GM12878 (cell line): ENCODE data around the gene CDH20. TPM values are rescaled to one million over a fixed set of nuclear protein-coding genes. Genes with fewer than 3 reads are reported as not detected.

Source experiments
- ATAC-seq: fragments of 200-7000 bp; cut with Tn5 transposase; 3 replicates; pipeline ENCODE4 v1.9.1; 2020; ENCODE audit warnings: mild to moderate bottlenecking, moderate library complexity
- BruUV-seq: library from RNA; stranded (reverse); fragments of 400-500 nt; replicated peaks from 2 replicates; lab custom pipeline; 2021; lab: Mats Ljungman, UMichigan
- CTCF ChIA-PET: fragments of 300-600 bp; sonication (Branson Sonifier 250); formaldehyde crosslinking; extraction: SDS; loops from one replicate; lab custom pipeline; 2021; ENCODE audit warnings: inconsistent platforms; lab: Yijun Ruan, JAX
- POLR2A ChIA-PET: fragments of 350-600 bp; formaldehyde crosslinking; extraction: SDS; loops from one replicate; lab custom pipeline; 2021; ENCODE audit warnings: inconsistent platforms; lab: Charles Lee
- RAD21 ChIA-PET: fragments of 300-600 bp; sonication (Branson Sonifier 250); formaldehyde crosslinking; loops from one replicate; lab custom pipeline; 2023; ENCODE audit warnings: antibody characterized with exemption; ENCODE audit not compliant: unreplicated experiment; lab: Charles Lee
- SMC1A ChIA-PET: fragments of 300-600 bp; sonication (Branson Sonifier 250); formaldehyde crosslinking; loops from one replicate; lab custom pipeline; 2023; ENCODE audit not compliant: unreplicated experiment, uncharacterized antibody; lab: Charles Lee
- DNase-seq: peaks from one replicate; pipeline ENCODE4 v3.0.0-alpha.2; 2011; ENCODE audit warnings: low read depth, low spot score
- FAIRE-seq: peaks from 3 replicates; lab custom pipeline; 2011; peaks lifted over from hg19 to GRCh38; lab: Jason Lieb, UNC
- H2AFZ ChIP-seq: 2 replicates; pipeline ENCODE4 v1.6.0; 2011; ENCODE audit warnings: low read depth, low read length, control low read depth; ENCODE audit not compliant: control insufficient read depth
- H3K27ac ChIP-seq: 2 replicates; pipeline ENCODE4 v1.5.1; 2011; ENCODE audit warnings: control low read depth; ENCODE audit not compliant: control insufficient read depth, insufficient read depth
- H3K27me3 ChIP-seq, 2 experiments: replicated peaks in 1 of 2; 2 replicates each; pipeline versions ENCODE4 v1.6.0 to v1.6.1; 2011; ENCODE audit warnings: low read length in 1 of 2; ENCODE audit not compliant: control insufficient read depth in 2 of 2, insufficient read depth in 2 of 2
- H3K36me3 ChIP-seq, 2 experiments: 2 replicates each; pipeline ENCODE4 v1.5.1; 2011; ENCODE audit warnings: low read length in 1 of 2; ENCODE audit not compliant: control insufficient read depth in 2 of 2, insufficient read depth in 2 of 2
- H3K4me1 ChIP-seq: 2 replicates; pipeline ENCODE4 v1.6.1; 2011; ENCODE audit warnings: mild to moderate bottlenecking, low read length, moderate library complexity, mixed read lengths; ENCODE audit not compliant: control insufficient read depth, insufficient read depth
- H3K4me2 ChIP-seq: 2 replicates; pipeline ENCODE4 v1.6.0; 2011; ENCODE audit warnings: control low read depth; ENCODE audit not compliant: control insufficient read depth, insufficient read depth
- H3K4me3 ChIP-seq: fragments of 200-600 bp; sonication (generic); 2 replicates; pipeline ENCODE4 v1.5.1; 2016
- H3K79me2 ChIP-seq: 2 replicates; pipeline ENCODE4 v1.6.0; 2011; ENCODE audit warnings: low read length; ENCODE audit not compliant: control insufficient read depth, insufficient read depth
- H3K9ac ChIP-seq: 2 replicates; pipeline ENCODE4 v1.8.0; 2011; ENCODE audit warnings: low read length, control low read depth, mixed read lengths; ENCODE audit not compliant: control insufficient read depth, insufficient read depth
- H3K9me3 ChIP-seq: replicated peaks from 3 replicates; pipeline ENCODE4 v1.5.1; 2011; ENCODE audit warnings: mild to moderate bottlenecking, low read length; ENCODE audit not compliant: control insufficient read depth, insufficient read depth
- H4K20me1 ChIP-seq: 2 replicates; pipeline ENCODE4 v1.6.0; 2011; ENCODE audit not compliant: control insufficient read depth, insufficient read depth
- CBX5 ChIP-seq: sonication (generic); IDR thresholded peaks from 2 replicates; pipeline ENCODE4 v1.6.1; 2016; ENCODE audit warnings: low read depth, moderate library complexity, mild to moderate bottlenecking, inconsistent platforms
- CTCF ChIP-seq, 3 experiments: IDR thresholded peaks in 2 of 3; conservative IDR thresholded peaks in 1 of 3; 2 replicates each; pipeline ENCODE4 v1.5.1; 2011; ENCODE audit warnings: low read depth in 3 of 3, low read length in 3 of 3, mild to moderate bottlenecking in 3 of 3, control low read depth in 2 of 3, moderate library complexity in 2 of 3, inconsistent platforms in 1 of 3, mixed read lengths in 1 of 3; ENCODE audit not compliant: control insufficient read depth in 2 of 3, insufficient read depth in 1 of 3; ENCODE audit errors: extremely low read depth in 1 of 3
- EP300 ChIP-seq, 2 experiments: fragments of 150-350 bp in 1 of 2; IDR thresholded peaks; 2 replicates each; pipeline ENCODE4 v1.6.1; 2011 to 2012; ENCODE audit warnings: low read depth in 2 of 2, low read length in 2 of 2, borderline replicate concordance in 1 of 2, improper control_type of control experiment in 1 of 2, inconsistent platforms in 1 of 2; ENCODE audit not compliant: control insufficient read depth in 1 of 2
- JUNB ChIP-seq: IDR thresholded peaks from 2 replicates; pipeline ENCODE4 v1.6.1; 2016; ENCODE audit warnings: antibody characterized with exemption, mild to moderate bottlenecking
- JUND ChIP-seq: IDR thresholded peaks from 2 replicates; pipeline ENCODE4 v1.6.1; 2012; ENCODE audit warnings: low read depth, mild to moderate bottlenecking, low read length, improper control_type of control experiment, moderate library complexity
- KLF5 ChIP-seq: fragments of 450-650 bp; IDR thresholded peaks from 2 replicates; pipeline ENCODE4 v1.6.1; 2014; ENCODE audit warnings: mild to moderate bottlenecking; ENCODE audit not compliant: partially characterized antibody
- MTA2 ChIP-seq: fragments of 450-650 bp; IDR thresholded peaks from 2 replicates; pipeline ENCODE4 v1.6.1; 2016; ENCODE audit warnings: low read depth, mild to moderate bottlenecking, moderate library complexity
- SIN3A ChIP-seq: IDR thresholded peaks from 2 replicates; pipeline ENCODE4 v1.6.1; 2012; ENCODE audit warnings: low read depth, low read length, improper control_type of control experiment
- SUPT20H ChIP-seq: IDR thresholded peaks from 2 replicates; pipeline ENCODE4 v1.6.1; 2011; ENCODE audit warnings: low read depth, mild to moderate bottlenecking, low read length, moderate library complexity, borderline replicate concordance; ENCODE audit not compliant: control insufficient read depth
- TARDBP ChIP-seq: IDR thresholded peaks from 2 replicates; pipeline ENCODE4 v1.6.1; 2016; ENCODE audit warnings: borderline replicate concordance
- YBX1 ChIP-seq: fragments of 450-650 bp; IDR thresholded peaks from 2 replicates; pipeline ENCODE4 v1.6.1; 2016; ENCODE audit warnings: antibody characterized with exemption
- WGBS: methylation state at CpG from one replicate; pipeline ENCODE4 v1.1.6; 2016; ENCODE audit warnings: low lambda C conversion rate; ENCODE audit not compliant: insufficient replicate concordance, insufficient coverage; ENCODE audit errors: missing lambda C conversion rate; 5-methylcytosine and 5-hydroxymethylcytosine counted together
- in situ Hi-C: fragments of 300-500 bp; cut with MboI; formaldehyde crosslinking; loops from 9 replicates; pipeline ENCODE4 v1.14.3; 2018; ENCODE audit warnings: mixed read lengths
- intact Hi-C: fragments of 100-400 bp; cut with micrococcal nuclease; formaldehyde crosslinking; loops from one replicate; pipeline ENCODE4 v1.14.2; 2022; ENCODE audit not compliant: unreplicated experiment
- polyA plus RNA-seq, 11 experiments: library from polyadenylated mRNA; depleted of rRNA in 4 of 11; unstranded in 6 of 11; stranded (reverse) in 5 of 11; fragments of >200 nt; fragmentation: Nextera tagmentation in 4 of 11; fragmentation: Illumina TruSeq in 1 of 11; extraction: Ambion mirVana in 4 of 11; extraction: Trizol in 1 of 11; gene quantifications; 1 replicate in 1 of 11; 2 replicates in 10 of 11; pipeline versions ENCODE4 v1.2.1 to v1.2.3, GENCODE V29; 2011 to 2016; ENCODE audit warnings: inconsistent platforms in 2 of 11, missing spikeins in 2 of 11, low read depth in 1 of 11
- total RNA-seq, 4 experiments: library from RNA; depleted of rRNA in 3 of 4; stranded (reverse); fragments of >200 nt in 3 of 4; fragmentation: Illumina TruSeq in 1 of 4; extraction: Trizol in 1 of 4; gene quantifications; 2 replicates each; pipeline versions ENCODE4 v1.2.1 to v1.2.3, GENCODE V29; 2013 to 2021
- TF ChIP-seq, protein P1 (sequence below): IDR thresholded peaks from 2 replicates; pipeline ENCODE4 v1.6.1; 2012; ENCODE audit warnings: mild to moderate bottlenecking, low read depth, low read length

CDH20 gene
- total and polyA plus RNA-seq, 10 of the 15 experiments (the other 5 are each of a cell fraction or from before 2014, with no cell fraction given), result not detected

DNA sequence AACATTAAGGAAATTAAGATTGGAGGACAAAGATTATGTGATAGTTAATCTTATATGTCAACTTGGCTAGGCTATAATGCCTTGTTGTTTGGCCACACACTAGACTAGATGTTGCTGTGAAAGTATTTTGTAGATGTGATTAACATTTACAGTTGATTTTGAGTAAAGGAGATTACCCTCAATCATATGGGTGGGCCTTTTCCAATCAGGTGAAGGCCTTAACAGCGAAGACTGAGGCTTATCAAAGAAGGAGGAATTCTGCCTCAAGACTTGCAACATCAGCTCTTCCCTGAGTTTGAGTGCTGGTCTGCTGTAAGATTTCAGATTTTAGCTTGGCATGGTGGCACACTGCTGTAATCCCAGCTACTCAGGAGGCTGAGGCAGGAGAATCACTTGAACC is 250.3 kb downstream of the CDH20 start:
- TF ChIP-seq YBX1 (no peak), CTCF (IDR thresholded peaks at IDR 0.05 in 2 of 3, conservative IDR thresholded peaks at IDR 0.05 in 1 of 3; ENCODE audit: control insufficient read depth in 2 of 3, extremely low read depth in 1 of 3, insufficient read depth in 1 of 3, low read depth in 3 of 3, low read length in 3 of 3) (no peak), JUND (no peak)
- Histone ChIP-seq H3K9me3 (no peaks in the 10 kb centered on the region), H3K27ac (no peak overlapping the region), H3K4me1 (no peaks in the 10 kb centered on the region), H3K4me3 (no peak overlapping the region), H3K79me2 (no peaks in the 10 kb centered on the region), H3K4me2 (no peak overlapping the region), H3K36me3 (no peaks in the 10 kb centered on the region), H3K27me3 (no peaks in the 10 kb centered on the region), H2AFZ (no peak overlapping the region), H4K20me1 (no peaks in the 10 kb centered on the region), H3K9ac (no peak overlapping the region)
- RAD21 ChIA-PET, result interaction anchor here (2.7 kb wide), 1 partner anchor 548 kb away, joined by 15 read pairs; no protein-coding TSS in a partner anchor
- CTCF ChIA-PET, result interaction anchor here (1.1 to 5.6 kb wide), 3 partner anchors 29 to 560 kb away, joined by 4 to 77 read pairs (median 4); no protein-coding TSS in a partner anchor
- POLR2A ChIA-PET, result no interaction called here
- in situ Hi-C loops (loop anchor here (5.0 kb wide), 1 partner anchor 549 kb away; no protein-coding TSS in a partner anchor), intact Hi-C loops (no loop called here)
- SMC1A ChIA-PET, result interaction anchor here (2.0 kb wide), 1 partner anchor 548 kb away, joined by 7 read pairs; no protein-coding TSS in a partner anchor
- no TSS peak for BruUV-seq
- no peak for ATAC-seq
- FAIRE-seq, result no peak
- WGBS, result 50% methylated on average over 1 of the region's 1 CpG
- no peak for DNase-seq

- ChIA-PET SMC1A (no interaction called here), RAD21 (no interaction called here), POLR2A (interaction anchor here (0.6 kb wide), 1 partner anchor 13 kb away, joined by 3 read pairs; no protein-coding TSS in a partner anchor), CTCF (interaction anchor here (0.8 to 1.3 kb wide), 3 partner anchors 8 to 543 kb away, joined by 3 read pairs; no protein-coding TSS in a partner anchor)
- no peak for FAIRE-seq
- WGBS, result 0% methylated on average over 2 of the region's 2 CpGs
- no peaks in the 10 kb centered on the region for H3K36me3 ChIP-seq
- no peak overlapping the region for H3K4me2 ChIP-seq
- no peaks in the 10 kb centered on the region for H3K79me2 ChIP-seq
- intact Hi-C loops, result no loop called here
- no peak overlapping the region for H2AFZ ChIP-seq
- H3K4me3 ChIP-seq, result no peak overlapping the region
- no peaks in the 10 kb centered on the region for H3K4me1 ChIP-seq
- ATAC-seq, result no peak
- no peak overlapping the region for H3K9ac ChIP-seq
- no TSS peak for BruUV-seq
- DNase-seq, result no peak
- no peaks in the 10 kb centered on the region for H3K9me3 ChIP-seq
- H3K27ac ChIP-seq, result no peak overlapping the region
- no peaks in the 10 kb centered on the region for H3K27me3 ChIP-seq
- in situ Hi-C loops, result no loop called here
- H4K20me1 ChIP-seq, result no peaks in the 10 kb centered on the region
- TF ChIP-seq SIN3A, result no peak
- TF ChIP-seq SUPT20H, result no peak
- no peak for TF ChIP-seq TARDBP
- no peak for TF ChIP-seq JUNB
- no peak for TF ChIP-seq MTA2
- no peak for TF ChIP-seq EP300 (IDR thresholded peaks at IDR 0.05; ENCODE audit: borderline replicate concordance in 1 of 2, control insufficient read depth in 1 of 2, low read depth in 2 of 2, low read length in 2 of 2)
- TF ChIP-seq KLF5, result no peak
- TF ChIP-seq, protein P1, sequence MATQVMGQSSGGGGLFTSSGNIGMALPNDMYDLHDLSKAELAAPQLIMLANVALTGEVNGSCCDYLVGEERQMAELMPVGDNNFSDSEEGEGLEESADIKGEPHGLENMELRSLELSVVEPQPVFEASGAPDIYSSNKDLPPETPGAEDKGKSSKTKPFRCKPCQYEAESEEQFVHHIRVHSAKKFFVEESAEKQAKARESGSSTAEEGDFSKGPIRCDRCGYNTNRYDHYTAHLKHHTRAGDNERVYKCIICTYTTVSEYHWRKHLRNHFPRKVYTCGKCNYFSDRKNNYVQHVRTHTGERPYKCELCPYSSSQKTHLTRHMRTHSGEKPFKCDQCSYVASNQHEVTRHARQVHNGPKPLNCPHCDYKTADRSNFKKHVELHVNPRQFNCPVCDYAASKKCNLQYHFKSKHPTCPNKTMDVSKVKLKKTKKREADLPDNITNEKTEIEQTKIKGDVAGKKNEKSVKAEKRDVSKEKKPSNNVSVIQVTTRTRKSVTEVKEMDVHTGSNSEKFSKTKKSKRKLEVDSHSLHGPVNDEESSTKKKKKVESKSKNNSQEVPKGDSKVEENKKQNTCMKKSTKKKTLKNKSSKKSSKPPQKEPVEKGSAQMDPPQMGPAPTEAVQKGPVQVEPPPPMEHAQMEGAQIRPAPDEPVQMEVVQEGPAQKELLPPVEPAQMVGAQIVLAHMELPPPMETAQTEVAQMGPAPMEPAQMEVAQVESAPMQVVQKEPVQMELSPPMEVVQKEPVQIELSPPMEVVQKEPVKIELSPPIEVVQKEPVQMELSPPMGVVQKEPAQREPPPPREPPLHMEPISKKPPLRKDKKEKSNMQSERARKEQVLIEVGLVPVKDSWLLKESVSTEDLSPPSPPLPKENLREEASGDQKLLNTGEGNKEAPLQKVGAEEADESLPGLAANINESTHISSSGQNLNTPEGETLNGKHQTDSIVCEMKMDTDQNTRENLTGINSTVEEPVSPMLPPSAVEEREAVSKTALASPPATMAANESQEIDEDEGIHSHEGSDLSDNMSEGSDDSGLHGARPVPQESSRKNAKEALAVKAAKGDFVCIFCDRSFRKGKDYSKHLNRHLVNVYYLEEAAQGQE, result no peak
- no peak for TF ChIP-seq CBX5
Measured at GRCh38 chr18:61587865-61588264, 254.6 kb downstream of the CDH20 start.
